ENCODE measurements around the gene SULF2. TPM values are rescaled to one million over a fixed set of nuclear protein-coding genes. Genes with fewer than 3 reads are reported as not detected.
A peak's percentile ranks its signal among the peaks of the same experiment; 100 is the strongest.

SULF2 gene
- total and polyA plus RNA-seq, 2 of the 13 experiments (the other 11 are each of a cell fraction or from before 2014, with no cell fraction given), result 7.2 to 50.9 TPM

GRCh38 chr20:47785854-47786764, 828 bp upstream of the SULF2 start (continued):
- TF ChIP-seq ZBTB39 (CRISPR knock-in tag; IDR thresholded peaks at IDR 0.05) (no peak), ZUFSP (CRISPR knock-in tag; IDR thresholded peaks at IDR 0.05; ENCODE audit: borderline replicate concordance) (no peak), ZNF597 (CRISPR knock-in tag; IDR thresholded peaks at IDR 0.05) (no peak; the same call in 1 of the 2 replicates), ZFP82 (CRISPR knock-in tag; IDR thresholded peaks at IDR 0.05; ENCODE audit: borderline replicate concordance) (no peak), ZKSCAN5 (CRISPR knock-in tag; IDR thresholded peaks at IDR 0.05) (no peak), HOXA7 (CRISPR knock-in tag; IDR thresholded peaks at IDR 0.05) (no peak), ZNF589 (CRISPR knock-in tag; conservative IDR thresholded peaks at IDR 0.05) (no peak), RARA (CRISPR knock-in tag; IDR thresholded peaks at IDR 0.05) (no peak; the same call in 1 of the 2 replicates), ZNF780A (CRISPR knock-in tag; IDR thresholded peaks at IDR 0.05) (no peak), ZNF350 (CRISPR knock-in tag; IDR thresholded peaks at IDR 0.05; ENCODE audit: borderline replicate concordance, low read depth) (peak; percentile 80), IKZF1 (IDR thresholded peaks at IDR 0.05) (no peak), EP300 (IDR thresholded peaks at IDR 0.05; ENCODE audit: low read depth in 2 of 2, low read length in 2 of 2) (no peak), EP300 (CRISPR knock-in tag; IDR thresholded peaks at IDR 0.05; ENCODE audit: borderline replicate concordance) (no peak), MIER3 (CRISPR knock-in tag; IDR thresholded peaks at IDR 0.05; ENCODE audit: borderline replicate concordance) (0 out of 2 replicates have a peak, but pooled peaks have one; percentile 23), SIX1 (CRISPR knock-in tag; IDR thresholded peaks at IDR 0.05; ENCODE audit: borderline replicate concordance) (no peak)
- TF ChIP-seq, protein P1, sequence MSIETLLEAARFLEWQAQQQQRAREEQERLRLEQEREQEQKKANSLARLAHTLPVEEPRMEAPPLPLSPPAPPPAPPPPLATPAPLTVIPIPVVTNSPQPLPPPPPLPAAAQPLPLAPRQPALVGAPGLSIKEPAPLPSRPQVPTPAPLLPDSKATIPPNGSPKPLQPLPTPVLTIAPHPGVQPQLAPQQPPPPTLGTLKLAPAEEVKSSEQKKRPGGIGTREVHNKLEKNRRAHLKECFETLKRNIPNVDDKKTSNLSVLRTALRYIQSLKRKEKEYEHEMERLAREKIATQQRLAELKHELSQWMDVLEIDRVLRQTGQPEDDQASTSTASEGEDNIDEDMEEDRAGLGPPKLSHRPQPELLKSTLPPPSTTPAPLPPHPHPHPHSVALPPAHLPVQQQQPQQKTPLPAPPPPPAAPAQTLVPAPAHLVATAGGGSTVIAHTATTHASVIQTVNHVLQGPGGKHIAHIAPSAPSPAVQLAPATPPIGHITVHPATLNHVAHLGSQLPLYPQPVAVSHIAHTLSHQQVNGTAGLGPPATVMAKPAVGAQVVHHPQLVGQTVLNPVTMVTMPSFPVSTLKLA (IDR thresholded peaks at IDR 0.05), result no peak
- TF ChIP-seq, protein P2, sequence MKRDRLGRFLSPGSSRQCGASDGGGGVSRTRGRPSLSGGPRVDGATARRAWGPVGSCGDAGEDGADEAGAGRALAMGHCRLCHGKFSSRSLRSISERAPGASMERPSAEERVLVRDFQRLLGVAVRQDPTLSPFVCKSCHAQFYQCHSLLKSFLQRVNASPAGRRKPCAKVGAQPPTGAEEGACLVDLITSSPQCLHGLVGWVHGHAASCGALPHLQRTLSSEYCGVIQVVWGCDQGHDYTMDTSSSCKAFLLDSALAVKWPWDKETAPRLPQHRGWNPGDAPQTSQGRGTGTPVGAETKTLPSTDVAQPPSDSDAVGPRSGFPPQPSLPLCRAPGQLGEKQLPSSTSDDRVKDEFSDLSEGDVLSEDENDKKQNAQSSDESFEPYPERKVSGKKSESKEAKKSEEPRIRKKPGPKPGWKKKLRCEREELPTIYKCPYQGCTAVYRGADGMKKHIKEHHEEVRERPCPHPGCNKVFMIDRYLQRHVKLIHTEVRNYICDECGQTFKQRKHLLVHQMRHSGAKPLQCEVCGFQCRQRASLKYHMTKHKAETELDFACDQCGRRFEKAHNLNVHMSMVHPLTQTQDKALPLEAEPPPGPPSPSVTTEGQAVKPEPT (CRISPR knock-in tag; IDR thresholded peaks at IDR 0.05; ENCODE audit: low read depth), result no peak
- TF ChIP-seq, protein P3, sequence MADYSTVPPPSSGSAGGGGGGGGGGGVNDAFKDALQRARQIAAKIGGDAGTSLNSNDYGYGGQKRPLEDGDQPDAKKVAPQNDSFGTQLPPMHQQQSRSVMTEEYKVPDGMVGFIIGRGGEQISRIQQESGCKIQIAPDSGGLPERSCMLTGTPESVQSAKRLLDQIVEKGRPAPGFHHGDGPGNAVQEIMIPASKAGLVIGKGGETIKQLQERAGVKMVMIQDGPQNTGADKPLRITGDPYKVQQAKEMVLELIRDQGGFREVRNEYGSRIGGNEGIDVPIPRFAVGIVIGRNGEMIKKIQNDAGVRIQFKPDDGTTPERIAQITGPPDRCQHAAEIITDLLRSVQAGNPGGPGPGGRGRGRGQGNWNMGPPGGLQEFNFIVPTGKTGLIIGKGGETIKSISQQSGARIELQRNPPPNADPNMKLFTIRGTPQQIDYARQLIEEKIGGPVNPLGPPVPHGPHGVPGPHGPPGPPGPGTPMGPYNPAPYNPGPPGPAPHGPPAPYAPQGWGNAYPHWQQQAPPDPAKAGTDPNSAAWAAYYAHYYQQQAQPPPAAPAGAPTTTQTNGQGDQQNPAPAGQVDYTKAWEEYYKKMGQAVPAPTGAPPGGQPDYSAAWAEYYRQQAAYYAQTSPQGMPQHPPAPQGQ (CRISPR knock-in tag; IDR thresholded peaks at IDR 0.05; ENCODE audit: borderline replicate concordance), result no peak

All from HepG2 (cell line).